MV-4-11 (cell line): ENCODE results near the gene PPIG.
"Not testable (repeated sequence)": the region's sequence is repeated elsewhere in the genome, so short reads cannot be mapped to it uniquely, and the experiment has no call there.

Experiments
- DNase-seq: peaks from one replicate; lab custom pipeline; 2025; lab: John Stamatoyannopoulos, UW

PPIG gene

GRCh38 chr2:169663247-169663646 is 79.1 kb downstream of the PPIG start:
- DNase-seq, result no peak

GRCh38 chr2:169664600-169664977 is 80.4 kb downstream of the PPIG start:
- no peak for DNase-seq

GRCh38 chr2:169664978-169665930 is 81.1 kb downstream of the PPIG start:
- DNase-seq, result peak; percentile 64

- DNase-seq, result no peak
Measured at GRCh38 chr2:169667583-169667982, 83.4 kb downstream of the PPIG start.

- DNase-seq, result no peak
Measured at GRCh38 chr2:169670215-169670651, 86.1 kb downstream of the PPIG start.

GRCh38 chr2:169670937-169671336 is 86.8 kb downstream of the PPIG start:
- no peak for DNase-seq

GRCh38 chr2:169672406-169672805 is 88.3 kb downstream of the PPIG start:
- DNase-seq, result no peak

GRCh38 chr2:169673106-169673505 is 89.0 kb downstream of the PPIG start:
- no peak for DNase-seq

- DNase-seq, result no peak
Measured at GRCh38 chr2:169673921-169674320, 89.8 kb downstream of the PPIG start.

- DNase-seq, result no peak
Measured at GRCh38 chr2:169676357-169676756, 92.2 kb downstream of the PPIG start.

DNA sequence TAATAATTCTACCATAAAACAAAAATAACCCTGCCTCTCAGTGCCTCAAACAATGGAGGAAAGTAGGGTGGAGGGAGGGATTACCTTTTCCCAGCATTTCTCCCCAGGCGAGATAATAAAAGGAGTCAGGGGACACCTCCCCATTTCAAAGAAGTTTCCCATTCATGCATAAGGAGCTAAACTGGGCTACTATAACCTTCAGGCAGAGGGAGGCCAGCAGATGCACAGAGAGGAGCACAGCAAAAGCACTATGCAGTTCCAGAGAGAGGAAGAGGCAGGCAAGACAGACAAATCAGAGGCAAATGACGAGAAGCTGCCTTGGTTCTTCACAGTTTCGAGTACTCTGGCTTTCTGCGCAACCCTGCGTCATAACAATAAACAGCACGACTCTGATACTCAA is 92.7 kb downstream of the PPIG start:
- DNase-seq, result no peak

GRCh38 chr2:169683054-169683424 is 98.9 kb downstream of the PPIG start:
- DNase-seq, result no peak

DNA sequence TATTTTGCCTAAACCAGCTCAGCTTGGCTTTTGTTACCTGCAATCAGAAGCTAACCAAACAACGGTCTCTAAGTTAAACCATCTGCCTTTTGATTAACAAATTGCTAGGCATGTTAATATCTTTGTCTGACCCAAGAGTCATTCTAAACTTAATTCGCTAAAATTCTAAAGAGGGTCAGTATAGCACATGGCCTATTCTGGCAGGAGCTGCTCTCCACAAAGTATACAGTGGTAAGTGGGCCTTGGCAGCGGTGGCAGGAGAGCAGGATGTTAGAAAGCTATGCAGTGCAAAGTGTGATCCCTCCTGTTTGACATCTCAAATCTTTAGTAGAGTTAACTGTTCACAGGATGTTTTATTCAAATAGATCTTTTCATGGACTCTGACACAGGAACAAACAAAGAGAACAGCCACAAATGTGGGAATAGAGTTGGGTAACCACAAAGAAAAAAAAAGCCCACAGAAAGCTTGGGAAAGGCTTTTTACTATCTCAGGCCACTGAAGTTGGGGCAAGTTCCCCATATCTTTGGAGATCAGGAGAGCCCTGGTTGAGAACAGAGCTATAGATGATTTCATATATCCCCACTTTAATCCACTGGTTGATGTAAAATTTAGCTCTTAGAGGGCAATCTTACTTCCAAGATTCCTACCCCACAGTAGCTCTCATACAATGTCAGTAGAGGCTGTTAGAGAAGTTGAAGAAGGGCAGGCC is 99.4 kb downstream of the PPIG start:
- DNase-seq, result peak; percentile 9

DNA sequence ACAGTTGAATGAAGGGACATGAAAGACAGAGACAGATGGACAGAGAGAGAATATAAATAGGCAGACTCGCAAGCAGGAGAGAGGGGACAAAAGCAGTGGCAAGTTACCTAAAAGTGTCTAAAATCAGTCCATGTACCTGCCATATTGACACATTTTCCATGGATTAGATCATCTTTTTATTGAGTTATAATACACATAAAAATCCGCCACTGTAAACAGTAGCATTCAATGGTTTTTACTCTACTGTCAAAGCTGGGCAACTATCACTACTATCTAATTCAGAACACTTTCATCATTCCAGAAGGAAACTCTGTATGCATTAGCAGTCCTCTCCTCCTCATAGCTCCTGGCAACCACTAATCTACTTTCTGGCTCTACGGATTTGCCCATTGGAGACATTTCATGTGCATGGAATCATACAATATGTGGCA is 100.0 kb downstream of the PPIG start:
- no peak for DNase-seq

DNA sequence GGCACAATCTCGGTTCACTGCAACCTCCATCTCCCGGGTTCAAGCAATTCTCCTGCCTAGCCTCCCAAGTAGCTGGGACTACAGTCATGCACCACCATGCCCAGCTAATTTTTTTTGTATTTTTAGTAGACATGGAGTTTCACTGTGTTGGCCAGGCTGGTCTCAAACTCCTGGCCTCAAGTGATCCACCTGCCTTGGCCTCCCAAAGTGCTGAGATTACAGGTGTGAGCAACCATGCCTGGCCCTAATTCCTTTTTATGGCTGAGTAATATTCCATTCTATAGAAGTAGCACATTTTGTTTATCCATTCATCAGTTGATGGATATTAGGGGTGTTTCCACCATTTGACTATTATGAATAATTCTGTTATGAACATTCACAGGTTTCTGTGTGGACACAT is 100.6 kb downstream of the PPIG start:
- not testable (repeated sequence) for DNase-seq

GRCh38 chr2:169686825-169687224 is 102.7 kb downstream of the PPIG start:
- DNase-seq, result not testable (repeated sequence)

GRCh38 chr2:169687943-169688342 is 103.8 kb downstream of the PPIG start:
- not testable (repeated sequence) for DNase-seq

DNA sequence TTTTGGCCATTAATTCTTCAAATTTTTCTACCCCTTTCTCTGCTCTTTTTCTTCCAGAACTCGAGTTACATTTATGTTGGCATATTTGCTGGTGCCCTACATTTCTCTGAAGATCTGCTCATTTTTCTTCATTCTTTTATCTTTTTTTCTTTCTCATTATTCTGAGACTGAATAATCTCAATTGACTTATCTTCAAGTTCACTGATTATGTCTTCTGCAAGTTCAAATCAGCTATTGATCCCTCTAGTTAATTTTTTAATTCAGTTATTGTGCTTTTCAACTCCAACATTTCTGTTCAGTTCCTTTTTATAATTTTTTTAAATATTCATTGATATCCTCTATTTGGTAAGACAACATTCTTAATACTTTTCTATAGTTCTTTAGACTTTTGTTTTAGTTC is 106.8 kb downstream of the PPIG start:
- DNase-seq, result no peak
